Activated naive CD8-positive, alpha-beta T cell treated with anti-CD3 and anti-CD28 coated beads, Interleukin-2, amount 10 ng/mL, durations not matched to agents 7 days and 5 days (primary cell): ENCODE results near the gene ADCY2. TPM values are rescaled to one million over a fixed set of nuclear protein-coding genes. Genes with fewer than 3 reads are reported as not detected.

ENCODE experiments used
- ATAC-seq: fragments of 150-1000 bp; cut with Tn5 transposase; one replicate; pipeline ENCODE4 v1.10.0; 2021; ENCODE audit warnings: low read depth, moderate library complexity
- POLR2A ChIA-PET: fragments of 350-600 bp; sonication (Branson Sonifier 250); formaldehyde crosslinking; loops from one replicate; lab custom pipeline; 2021; ENCODE audit warnings: antibody characterized with exemption; lab: Charles Lee
- DNase-seq: peaks from one replicate; pipeline ENCODE4 v3.0.0; 2021
- H3K27ac Mint-ChIP-seq: one replicate; pipeline ENCODE4 v1.8.0; 2022; ENCODE audit warnings: mild to moderate bottlenecking, mixed read lengths
- H3K27me3 Mint-ChIP-seq: one replicate; pipeline ENCODE4 v1.8.0; 2022; ENCODE audit warnings: mild to moderate bottlenecking, moderate library complexity, mixed read lengths
- H3K36me3 Mint-ChIP-seq: one replicate; pipeline ENCODE4 v1.8.0; 2021; ENCODE audit warnings: mild to moderate bottlenecking, mixed read lengths
- H3K4me1 Mint-ChIP-seq: one replicate; pipeline ENCODE4 v1.8.0; 2021; ENCODE audit warnings: mixed read lengths
- H3K4me3 Mint-ChIP-seq: one replicate; pipeline ENCODE4 v1.8.0; 2022; ENCODE audit warnings: mild to moderate bottlenecking, moderate library complexity, mixed read lengths
- H3K9me3 Mint-ChIP-seq: one replicate; pipeline ENCODE4 v1.8.0; 2021; ENCODE audit warnings: mixed read lengths
- total RNA-seq, 2 experiments: library from RNA; stranded (reverse); gene quantifications; one replicate each; pipeline ENCODE4 v1.2.3, GENCODE V29; 2021

The ADCY2 gene
- total RNA-seq, 2 experiments from 2014 or later = not detected

- Mint-ChIP-seq H3K4me3 (no peak overlapping the region), H3K36me3 (no peaks in the 10 kb centered on the region), H3K27me3 (peaks cover 2% of the 10 kb centered on the region), H3K4me1 (no peaks in the 10 kb centered on the region), H3K27ac (no peak overlapping the region), H3K9me3 (no peaks in the 10 kb centered on the region)
- POLR2A ChIA-PET = no interaction called here
- ATAC-seq (no peak), DNase-seq (no peak)
Observed at GRCh38 chr5:7686794-7687193, 290.9 kb downstream of the ADCY2 start.

GRCh38 chr5:7690557-7690956 is 294.6 kb downstream of the ADCY2 start:
- Mint-ChIP-seq H3K4me3 (no peak overlapping the region), H3K4me1 (no peaks in the 10 kb centered on the region), H3K36me3 (no peaks in the 10 kb centered on the region), H3K9me3 (no peaks in the 10 kb centered on the region), H3K27ac (no peak overlapping the region), H3K27me3 (peaks cover under 1% of the 10 kb centered on the region)
- no peak for DNase-seq
- no peak for ATAC-seq
- POLR2A ChIA-PET = no interaction called here

- DNase-seq (no peak), ATAC-seq (no peak)
- POLR2A ChIA-PET = no interaction called here
- H3K27me3 Mint-ChIP-seq = no peaks in the 10 kb centered on the region
- no peak overlapping the region for H3K4me3 Mint-ChIP-seq
- no peaks in the 10 kb centered on the region for H3K9me3 Mint-ChIP-seq
- H3K27ac Mint-ChIP-seq = no peak overlapping the region
- no peaks in the 10 kb centered on the region for H3K36me3 Mint-ChIP-seq
- no peaks in the 10 kb centered on the region for H3K4me1 Mint-ChIP-seq
Observed at GRCh38 chr5:7705261-7705660, 309.3 kb downstream of the ADCY2 start.

GRCh38 chr5:7705736-7706135 is 309.8 kb downstream of the ADCY2 start:
- Mint-ChIP-seq H3K27ac (no peak overlapping the region), H3K36me3 (no peaks in the 10 kb centered on the region), H3K4me3 (no peak overlapping the region), H3K4me1 (no peaks in the 10 kb centered on the region), H3K27me3 (no peaks in the 10 kb centered on the region), H3K9me3 (no peaks in the 10 kb centered on the region)
- DNase-seq = no peak
- POLR2A ChIA-PET = no interaction called here
- ATAC-seq = no peak

GRCh38 chr5:7706256-7706655 is 310.3 kb downstream of the ADCY2 start:
- no peak overlapping the region for H3K4me3 Mint-ChIP-seq
- H3K36me3 Mint-ChIP-seq = no peaks in the 10 kb centered on the region
- ATAC-seq (no peak), DNase-seq (no peak)
- POLR2A ChIA-PET = no interaction called here
- no peaks in the 10 kb centered on the region for H3K9me3 Mint-ChIP-seq
- H3K27me3 Mint-ChIP-seq = no peaks in the 10 kb centered on the region
- no peaks in the 10 kb centered on the region for H3K4me1 Mint-ChIP-seq
- no peak overlapping the region for H3K27ac Mint-ChIP-seq

- no peaks in the 10 kb centered on the region for H3K36me3 Mint-ChIP-seq
- ATAC-seq = no peak
- H3K9me3 Mint-ChIP-seq = no peaks in the 10 kb centered on the region
- DNase-seq = no peak
- H3K4me1 Mint-ChIP-seq = no peaks in the 10 kb centered on the region
- no peak overlapping the region for H3K27ac Mint-ChIP-seq
- H3K27me3 Mint-ChIP-seq = no peaks in the 10 kb centered on the region
- no peak overlapping the region for H3K4me3 Mint-ChIP-seq
- POLR2A ChIA-PET = no interaction called here
Observed at GRCh38 chr5:7714119-7714518, 318.2 kb downstream of the ADCY2 start.

- POLR2A ChIA-PET = no interaction called here
- Mint-ChIP-seq H3K36me3 (no peaks in the 10 kb centered on the region), H3K27me3 (no peaks in the 10 kb centered on the region), H3K4me1 (no peaks in the 10 kb centered on the region), H3K27ac (no peak overlapping the region), H3K9me3 (peaks cover 2% of the 10 kb centered on the region), H3K4me3 (no peak overlapping the region)
- ATAC-seq = no peak
- DNase-seq = no peak
Observed at GRCh38 chr5:7714697-7715096, 318.8 kb downstream of the ADCY2 start.

- no peaks in the 10 kb centered on the region for H3K36me3 Mint-ChIP-seq
- POLR2A ChIA-PET = no interaction called here
- H3K27ac Mint-ChIP-seq = no peak overlapping the region
- DNase-seq (no peak), ATAC-seq (no peak)
- peaks cover 2% of the 10 kb centered on the region for H3K9me3 Mint-ChIP-seq
- H3K4me1 Mint-ChIP-seq = no peaks in the 10 kb centered on the region
- no peaks in the 10 kb centered on the region for H3K27me3 Mint-ChIP-seq
- H3K4me3 Mint-ChIP-seq = no peak overlapping the region
Observed at GRCh38 chr5:7717691-7718090, 321.8 kb downstream of the ADCY2 start.

- Mint-ChIP-seq H3K36me3 (no peaks in the 10 kb centered on the region), H3K4me3 (no peak overlapping the region), H3K9me3 (no peaks in the 10 kb centered on the region), H3K4me1 (no peaks in the 10 kb centered on the region), H3K27me3 (no peaks in the 10 kb centered on the region), H3K27ac (no peak overlapping the region)
- ATAC-seq (no peak), DNase-seq (no peak)
- POLR2A ChIA-PET = no interaction called here
Observed at GRCh38 chr5:7728076-7728475, 332.1 kb downstream of the ADCY2 start.

GRCh38 chr5:7741415-7742065 is 345.6 kb downstream of the ADCY2 start:
- POLR2A ChIA-PET = no interaction called here
- Mint-ChIP-seq H3K4me1 (no peaks in the 10 kb centered on the region), H3K36me3 (no peaks in the 10 kb centered on the region), H3K4me3 (no peak overlapping the region), H3K27ac (no peak overlapping the region), H3K9me3 (no peaks in the 10 kb centered on the region), H3K27me3 (peaks cover 7% of the 10 kb centered on the region)
- DNase-seq (no peak), ATAC-seq (no peak)

GRCh38 chr5:7742241-7742656 is 346.3 kb downstream of the ADCY2 start:
- no peak for ATAC-seq
- Mint-ChIP-seq H3K36me3 (no peaks in the 10 kb centered on the region), H3K4me3 (no peak overlapping the region), H3K27ac (no peak overlapping the region), H3K9me3 (no peaks in the 10 kb centered on the region), H3K4me1 (no peaks in the 10 kb centered on the region), H3K27me3 (peaks cover 7% of the 10 kb centered on the region)
- DNase-seq = no peak
- POLR2A ChIA-PET = no interaction called here

GRCh38 chr5:7745882-7746610 is 350.1 kb downstream of the ADCY2 start:
- DNase-seq (no peak), ATAC-seq (no peak)
- Mint-ChIP-seq H3K27ac (no peak overlapping the region), H3K27me3 (no peaks in the 10 kb centered on the region), H3K4me1 (no peaks in the 10 kb centered on the region), H3K4me3 (no peak overlapping the region), H3K9me3 (no peaks in the 10 kb centered on the region), H3K36me3 (no peaks in the 10 kb centered on the region)
- POLR2A ChIA-PET = no interaction called here

- no peak overlapping the region for H3K27ac Mint-ChIP-seq
- no peaks in the 10 kb centered on the region for H3K27me3 Mint-ChIP-seq
- ATAC-seq (no peak), DNase-seq (no peak)
- H3K4me3 Mint-ChIP-seq = no peak overlapping the region
- no peaks in the 10 kb centered on the region for H3K9me3 Mint-ChIP-seq
- H3K36me3 Mint-ChIP-seq = no peaks in the 10 kb centered on the region
- H3K4me1 Mint-ChIP-seq = no peaks in the 10 kb centered on the region
- POLR2A ChIA-PET = no interaction called here
Observed at GRCh38 chr5:7747728-7748127, 351.8 kb downstream of the ADCY2 start.

- no peak overlapping the region for H3K4me3 Mint-ChIP-seq
- POLR2A ChIA-PET = no interaction called here
- no peaks in the 10 kb centered on the region for H3K36me3 Mint-ChIP-seq
- no peak overlapping the region for H3K27ac Mint-ChIP-seq
- ATAC-seq (no peak), DNase-seq (no peak)
- peaks cover 4% of the 10 kb centered on the region for H3K27me3 Mint-ChIP-seq
- no peaks in the 10 kb centered on the region for H3K4me1 Mint-ChIP-seq
- H3K9me3 Mint-ChIP-seq = no peaks in the 10 kb centered on the region
Observed at GRCh38 chr5:7749626-7750025, 353.7 kb downstream of the ADCY2 start.
